Coronary artery (tissue), 2 donors: Measurements from ENCODE around the gene MEIS3.

Experiments used
- DNase-seq: peaks from one replicate; pipeline ENCODE4 v3.0.0-alpha.2; 2017; ENCODE audit warnings: low spot score
- H3K27ac ChIP-seq, 2 donors: fragments of 200-600 bp; sonication (generic); one replicate each; pipeline ENCODE4 v1.5.1; 2016 to 2019
- H3K4me3 ChIP-seq: fragments of 200-600 bp; sonication (generic); 2 replicates; pipeline ENCODE4 v1.5.1; 2016; ENCODE audit warnings: mild to moderate bottlenecking, moderate library complexity
- CTCF ChIP-seq: fragments of 200-600 bp; sonication (generic); IDR thresholded peaks from one replicate; pipeline ENCODE4 v1.5.1; 2019; ENCODE audit warnings: antibody characterized with exemption

The MEIS3 gene

GRCh38 chr19:47419030-47419783 lies at the start of gene MEIS3:
Gene MEIS3 (minus strand): TSS chr19:47419527. CDS start chr19:47419081, 446 bp downstream.
- no peak for DNase-seq
- peak within 1 kb of the TSS; percentile 76 for H3K4me3 ChIP-seq
- no peak for TF ChIP-seq CTCF
- peak within 1 kb of the TSS in 1 of 2 donors; percentile 6 for H3K27ac ChIP-seq

- no peak for DNase-seq
- Histone ChIP-seq H3K4me3 (no peak overlapping the region), H3K27ac (no peak overlapping the region)
- TF ChIP-seq CTCF, result no peak
Observed at GRCh38 chr19:47467914-47468313, 48.6 kb upstream of the MEIS3 start.

GRCh38 chr19:47465957-47466356 lies 46.6 kb upstream of the MEIS3 start:
- no peak overlapping the region for H3K4me3 ChIP-seq
- no peak for TF ChIP-seq CTCF
- DNase-seq, result no peak
- H3K27ac ChIP-seq, result no peak overlapping the region

- H3K4me3 ChIP-seq, result no peak overlapping the region
- no peak overlapping the region for H3K27ac ChIP-seq
- no peak for DNase-seq
- no peak for TF ChIP-seq CTCF
Observed at GRCh38 chr19:47464675-47465419, 45.5 kb upstream of the MEIS3 start.

GRCh38 chr19:47461876-47462275 lies 42.5 kb upstream of the MEIS3 start:
- no peak for DNase-seq
- Histone ChIP-seq H3K4me3 (no peak overlapping the region), H3K27ac (no peak overlapping the region)
- TF ChIP-seq CTCF, result no peak

- Histone ChIP-seq H3K4me3 (no peak overlapping the region), H3K27ac (no peak overlapping the region)
- DNase-seq, result no peak
- TF ChIP-seq CTCF, result no peak
Observed at GRCh38 chr19:47459477-47459876, 40.1 kb upstream of the MEIS3 start.

GRCh38 chr19:47458672-47459071 lies 39.3 kb upstream of the MEIS3 start:
- H3K27ac ChIP-seq, result no peak overlapping the region
- no peak for DNase-seq
- H3K4me3 ChIP-seq, result no peak overlapping the region
- TF ChIP-seq CTCF, result no peak
